Measurements from ENCODE around the gene GLS. TPM values are rescaled to one million over a fixed set of nuclear protein-coding genes. Genes with fewer than 3 reads are reported as not detected.
"Not testable (repeated sequence)": the region's sequence is repeated elsewhere in the genome, so short reads cannot be mapped to it uniquely, and the experiment has no call there.

Gene GLS
- polyA plus RNA-seq, 3 donors from 2014 or later, result 20.5 to 37.8 (median 29.7) TPM

DNA sequence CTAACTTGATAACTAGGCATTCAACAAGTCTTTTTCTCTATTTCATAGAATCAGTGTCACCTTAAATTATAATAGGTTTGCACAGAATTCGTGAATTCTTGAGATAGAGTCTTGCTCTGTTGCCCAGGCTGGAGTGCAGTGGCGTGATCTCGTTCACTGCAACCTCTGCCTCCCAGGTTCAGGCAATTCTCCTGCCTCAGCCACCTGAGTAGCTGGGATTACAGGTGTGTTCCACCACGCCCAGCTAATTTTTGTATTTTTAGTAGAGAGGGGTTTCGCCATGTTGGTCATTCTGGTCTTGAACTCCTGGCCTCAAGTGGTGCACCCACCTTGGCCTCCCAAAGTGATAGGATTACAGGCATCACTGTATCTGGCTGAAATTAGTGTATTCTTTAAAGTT is 80.5 kb downstream of the GLS start:
- DNase-seq; H3K27me3 Mint-ChIP-seq (ENCODE audit: low read depth in 3 of 3); H3K4me3 Mint-ChIP-seq; H3K9me3 Mint-ChIP-seq: not testable (repeated sequence)
- Mint-ChIP-seq H3K4me1 (peaks cover 22 to 75% of the 10 kb centered on the region in 2 donors), H3K27ac (peak overlapping the region in 4 of 6 donors; percentile 17 to 58 (median 48)), H3K36me3 (peaks cover 19 to 26% (median 24%) of the 10 kb centered on the region in 3 donors)

DNA sequence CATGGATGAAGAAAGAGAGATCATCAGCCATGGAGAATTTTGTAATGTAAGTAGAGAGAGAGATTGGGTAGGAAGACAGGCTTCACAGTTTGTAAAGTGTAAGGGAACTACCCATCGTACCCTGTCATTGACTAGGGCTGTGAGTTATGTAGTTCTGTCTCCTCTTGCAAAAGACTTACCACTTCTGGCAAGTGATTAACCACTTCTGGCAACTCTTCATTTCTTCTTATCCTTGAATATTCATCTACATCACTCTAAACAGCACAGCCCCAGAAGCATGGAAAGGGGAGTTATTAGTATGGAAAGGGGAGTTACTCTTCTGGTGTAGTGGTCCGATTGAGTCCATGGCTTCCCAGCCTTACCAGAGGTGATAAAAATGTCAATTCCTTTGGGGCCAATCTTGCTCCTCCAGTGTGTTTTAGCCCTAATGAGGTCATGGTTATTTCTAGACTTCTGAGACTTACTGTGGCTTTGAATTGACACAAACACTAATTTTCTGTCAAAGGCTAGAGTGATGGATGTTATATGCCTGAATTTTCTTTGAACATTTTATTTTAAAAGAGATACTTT is 81.4 kb downstream of the GLS start:
- peak overlapping the region; percentile 27 to 70 (median 64) for H3K27ac Mint-ChIP-seq
- peaks cover 16 to 66% of the 10 kb centered on the region in 2 donors for H3K4me1 Mint-ChIP-seq
- no peak for DNase-seq
- no peak overlapping the region for H3K4me3 Mint-ChIP-seq
- no peaks in the 10 kb centered on the region for H3K27me3 Mint-ChIP-seq (ENCODE audit: low read depth in 3 of 3)
- peaks cover 12 to 24% (median 18%) of the 10 kb centered on the region in 3 donors for H3K36me3 Mint-ChIP-seq
- H3K9me3 Mint-ChIP-seq, result no peaks in the 10 kb centered on the region

DNA sequence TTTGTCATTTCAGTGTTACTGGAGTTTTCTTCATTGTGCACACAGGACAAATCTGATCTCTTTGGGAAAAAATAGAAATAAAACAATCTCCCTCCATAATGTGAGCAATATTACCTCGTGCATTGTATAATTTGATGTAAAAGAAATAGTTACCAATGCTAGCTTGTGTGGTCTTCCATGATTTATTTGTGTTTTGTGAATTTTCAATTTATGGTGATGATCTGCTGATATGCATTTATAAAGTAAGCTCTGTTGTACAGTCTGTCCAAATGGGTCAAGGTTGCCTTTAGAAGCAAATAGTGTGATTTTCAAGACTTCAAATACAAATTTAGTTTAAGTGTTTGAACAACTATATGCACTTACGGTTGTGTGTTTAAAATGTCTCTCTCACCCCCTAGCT is 82.5 kb downstream of the GLS start:
- Mint-ChIP-seq H3K27ac (peak overlapping the region in 5 of 6 donors; percentile 31 to 80 (median 62)), H3K27me3 (ENCODE audit: low read depth in 3 of 3) (no peaks in the 10 kb centered on the region), H3K36me3 (peaks cover 12 to 26% (median 18%) of the 10 kb centered on the region in 3 donors), H3K4me3 (no peak overlapping the region), H3K9me3 (no peaks in the 10 kb centered on the region), H3K4me1 (peaks cover 16 to 65% of the 10 kb centered on the region in 2 donors)
- DNase-seq, result no peak

DNA sequence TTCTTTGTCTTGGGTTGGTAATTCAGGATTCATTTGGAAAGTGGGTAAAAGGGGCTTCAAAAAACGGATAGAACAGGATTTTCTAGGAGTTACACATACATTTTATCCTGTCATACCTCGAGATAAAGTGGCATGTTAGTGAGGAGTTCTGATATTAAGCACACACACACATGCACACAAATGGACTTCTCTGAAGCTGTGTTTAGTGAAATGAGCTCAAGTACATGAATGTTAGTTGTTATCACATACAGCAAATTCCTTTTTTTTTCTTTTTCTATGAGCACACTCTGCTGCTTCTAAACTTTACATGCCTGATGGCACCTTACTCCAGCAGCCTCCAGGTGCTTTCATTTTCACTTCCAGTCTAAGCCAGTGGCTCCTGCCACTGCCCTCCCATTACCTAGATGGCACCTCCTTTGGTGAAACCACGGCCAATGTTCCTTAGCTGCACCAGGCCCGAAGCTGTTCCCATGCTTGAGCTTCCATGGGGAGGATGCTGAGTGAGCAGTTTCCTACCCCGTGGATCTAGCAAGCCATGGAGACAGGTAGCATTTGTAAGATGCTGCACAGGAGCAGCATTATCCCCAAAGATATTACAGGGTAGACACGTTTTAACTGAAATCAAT is 83.7 kb downstream of the GLS start:
- Mint-ChIP-seq H3K4me1 (peaks cover 16 to 58% of the 10 kb centered on the region in 2 donors), H3K36me3 (peaks cover 12 to 32% (median 21%) of the 10 kb centered on the region in 3 donors), H3K9me3 (no peaks in the 10 kb centered on the region), H3K4me3 (peak overlapping the region in 2 of 5 donors; percentile 9 to 10), H3K27ac (peak overlapping the region; percentile 51 to 86 (median 79)), H3K27me3 (ENCODE audit: low read depth in 3 of 3) (no peaks in the 10 kb centered on the region)
- DNase-seq, result peak in 1 of 3 donors; percentile 16

DNA sequence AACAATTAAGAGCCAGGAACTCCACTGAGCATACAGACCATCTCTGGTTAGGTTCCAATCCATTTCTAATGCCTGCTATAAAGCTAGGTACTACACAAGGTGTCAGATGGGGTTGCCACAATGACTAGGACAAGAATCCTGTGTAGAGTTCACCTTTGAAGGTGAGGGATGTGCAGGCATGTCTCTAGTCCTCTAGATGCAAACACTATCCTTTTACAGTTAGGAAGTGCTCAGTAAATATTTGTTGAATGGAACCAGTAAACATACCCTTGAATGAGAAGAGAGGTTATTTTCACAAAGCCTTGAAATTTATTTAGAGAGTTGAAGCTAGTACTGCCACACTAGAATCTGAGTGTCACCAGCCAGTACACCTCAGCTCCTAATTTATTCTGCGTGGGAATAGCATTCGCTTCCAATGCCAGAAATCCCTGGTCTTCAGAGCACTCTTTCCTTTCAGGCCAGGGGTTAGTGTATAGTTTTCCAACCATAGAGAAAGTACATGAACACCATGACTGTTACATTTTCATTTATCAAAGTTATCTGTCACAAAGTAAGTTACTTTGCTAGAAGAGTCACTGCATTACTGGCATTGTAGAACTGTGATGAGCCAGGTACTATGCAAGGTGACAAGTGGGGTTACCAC is 85.1 kb downstream of the GLS start:
- DNase-seq, result no peak
- Mint-ChIP-seq H3K36me3 (peaks cover 16 to 46% (median 31%) of the 10 kb centered on the region in 3 donors), H3K4me3 (no peak overlapping the region), H3K27me3 (ENCODE audit: low read depth in 3 of 3) (no peaks in the 10 kb centered on the region), H3K27ac (peak overlapping the region in 4 of 6 donors; percentile 16 to 61 (median 51)), H3K4me1 (peaks cover 16 to 53% of the 10 kb centered on the region in 2 donors), H3K9me3 (no peaks in the 10 kb centered on the region)

DNA sequence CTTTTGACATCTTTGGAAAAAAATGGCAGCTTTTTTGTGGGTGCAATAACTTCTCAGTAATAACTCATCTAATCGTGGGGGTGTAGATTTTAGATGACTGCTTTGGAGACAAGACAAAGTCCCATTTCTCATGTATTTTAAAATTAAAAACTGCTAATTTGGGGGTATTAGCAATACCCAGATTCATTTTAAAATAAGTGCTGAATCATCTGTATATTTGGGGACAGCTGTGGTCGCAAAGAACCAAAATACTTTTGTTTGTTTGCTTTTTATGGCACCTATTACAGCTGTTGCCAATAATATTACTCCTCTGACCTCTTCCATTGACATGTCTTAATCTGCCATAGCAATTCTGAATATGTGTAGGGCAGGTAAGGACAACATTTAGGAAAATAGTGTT is 87.9 kb downstream of the GLS start:
- no peaks in the 10 kb centered on the region for H3K9me3 Mint-ChIP-seq
- H3K36me3 Mint-ChIP-seq, result peaks cover 12 to 45% (median 23%) of the 10 kb centered on the region in 3 donors
- no peak for DNase-seq
- H3K4me1 Mint-ChIP-seq, result peaks cover 12 to 35% of the 10 kb centered on the region in 2 donors
- H3K27ac Mint-ChIP-seq, result peak overlapping the region in 4 of 6 donors; percentile 53 to 64 (median 59)
- H3K4me3 Mint-ChIP-seq, result no peak overlapping the region
- no peaks in the 10 kb centered on the region for H3K27me3 Mint-ChIP-seq (ENCODE audit: low read depth in 3 of 3)

DNA sequence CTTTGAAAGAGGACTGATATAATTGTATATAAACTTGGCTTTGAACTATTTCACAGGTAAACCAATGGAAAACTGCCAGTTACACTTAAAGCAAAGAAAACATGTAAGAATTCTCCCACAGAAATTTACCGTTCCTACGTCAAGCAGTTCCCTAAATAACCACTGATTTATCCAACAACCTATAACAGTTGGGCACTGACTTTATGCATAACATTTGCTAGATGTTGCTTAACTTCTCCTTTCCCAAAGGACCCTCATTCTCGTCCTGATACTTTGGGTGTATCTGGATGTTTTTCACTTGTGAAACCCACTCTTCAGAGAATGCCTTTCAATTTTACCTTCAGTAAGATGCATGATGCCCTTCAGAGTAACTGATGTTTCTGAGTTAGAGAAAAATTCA is 89.5 kb downstream of the GLS start:
- Mint-ChIP-seq H3K27me3 (ENCODE audit: low read depth in 3 of 3) (no peaks in the 10 kb centered on the region), H3K4me1 (peaks cover under 1 to 19% of the 10 kb centered on the region in 2 donors), H3K36me3 (peaks cover 21 to 57% (median 28%) of the 10 kb centered on the region in 3 donors), H3K4me3 (no peak overlapping the region), H3K27ac (peak overlapping the region in 4 of 6 donors; percentile 26 to 69 (median 43)), H3K9me3 (no peaks in the 10 kb centered on the region)
- no peak for DNase-seq

DNA sequence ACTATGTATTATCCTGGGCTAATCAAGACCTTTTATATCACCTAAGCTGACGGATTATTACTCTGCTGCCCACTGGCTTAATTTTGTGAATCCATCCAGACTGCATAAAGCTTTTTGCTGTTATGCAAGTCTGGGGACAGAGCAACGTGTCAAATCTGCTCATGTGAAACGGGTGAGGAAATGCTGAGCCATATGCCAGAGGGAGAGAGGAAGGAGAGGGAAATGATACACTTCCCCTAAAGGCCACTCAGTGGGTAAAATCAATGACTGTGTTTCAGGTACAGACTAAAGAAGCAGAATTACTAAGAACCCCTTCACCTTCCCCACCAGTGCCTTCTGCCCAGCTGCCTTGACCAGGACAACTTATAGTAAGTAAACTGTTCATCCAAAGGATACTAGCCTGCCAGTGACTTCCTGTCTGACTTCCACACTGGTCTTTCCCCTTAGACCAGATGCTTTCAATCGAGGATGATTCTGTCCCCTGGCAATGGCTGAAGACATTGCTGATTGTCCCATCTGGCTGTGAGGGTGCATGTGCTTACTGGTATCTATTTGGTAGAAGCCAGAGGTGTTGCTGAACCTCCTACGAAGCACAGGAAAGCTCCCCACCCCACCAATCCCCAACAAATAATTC is 90.4 kb downstream of the GLS start:
- H3K4me3 Mint-ChIP-seq, result no peak overlapping the region
- peaks cover 0 to 17% of the 10 kb centered on the region in 2 donors for H3K4me1 Mint-ChIP-seq
- no peaks in the 10 kb centered on the region for H3K9me3 Mint-ChIP-seq
- no peaks in the 10 kb centered on the region for H3K27me3 Mint-ChIP-seq (ENCODE audit: low read depth in 3 of 3)
- peaks cover 27 to 63% (median 36%) of the 10 kb centered on the region in 3 donors for H3K36me3 Mint-ChIP-seq
- no peak for DNase-seq
- H3K27ac Mint-ChIP-seq, result peak overlapping the region in 4 of 6 donors; percentile 29 to 69 (median 46)

DNA sequence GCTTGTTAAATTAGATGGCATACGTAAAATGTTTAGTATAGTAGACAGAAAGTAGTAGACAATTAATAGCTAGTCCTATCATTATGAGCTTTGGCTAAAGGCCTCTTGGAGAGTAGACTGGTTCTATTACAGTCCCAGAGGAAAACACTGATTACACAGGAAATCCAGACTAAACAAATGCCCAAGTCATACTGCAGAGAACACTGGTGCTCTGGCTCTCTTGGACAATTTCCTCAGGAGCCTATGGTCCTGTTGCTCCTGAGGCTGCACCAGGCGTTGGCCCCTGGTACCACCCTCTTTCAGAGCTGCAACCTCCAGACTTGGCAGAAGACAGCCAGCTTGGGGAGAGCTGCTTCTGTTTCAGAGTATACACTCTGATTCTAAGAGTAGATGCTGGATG is 91.6 kb downstream of the GLS start:
- DNase-seq, result no peak
- Mint-ChIP-seq H3K27ac (no peak overlapping the region), H3K36me3 (peaks cover 28 to 66% (median 37%) of the 10 kb centered on the region in 3 donors), H3K4me3 (no peak overlapping the region), H3K9me3 (no peaks in the 10 kb centered on the region), H3K27me3 (ENCODE audit: low read depth in 3 of 3) (no peaks in the 10 kb centered on the region), H3K4me1 (peaks cover 0 to 17% of the 10 kb centered on the region in 2 donors)

DNA sequence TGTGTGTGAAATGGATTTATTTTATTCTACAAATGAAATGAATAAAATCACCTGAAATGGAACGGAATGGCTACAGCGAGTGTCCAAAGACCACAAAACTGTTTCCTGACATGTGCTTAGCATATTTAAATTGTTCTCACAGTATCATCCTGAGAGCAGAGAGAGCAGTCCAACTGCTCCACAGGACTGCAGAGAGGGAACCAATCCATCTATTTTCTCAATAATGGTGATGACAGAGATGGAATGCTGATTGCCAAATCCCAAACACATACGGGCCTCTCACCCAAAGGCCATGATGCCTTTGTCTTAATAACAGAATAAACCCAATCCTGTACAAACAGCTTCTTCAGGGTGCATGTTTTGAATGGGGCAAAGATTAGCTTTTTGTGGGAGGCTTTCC is 92.2 kb downstream of the GLS start:
- Mint-ChIP-seq H3K9me3 (no peaks in the 10 kb centered on the region), H3K4me1 (peaks cover 0 to 12% of the 10 kb centered on the region in 2 donors), H3K36me3 (peaks cover 33 to 71% (median 43%) of the 10 kb centered on the region in 3 donors), H3K27ac (peak overlapping the region in 1 of 6 donors; percentile 49), H3K27me3 (ENCODE audit: low read depth in 3 of 3) (no peaks in the 10 kb centered on the region), H3K4me3 (no peak overlapping the region)
- no peak for DNase-seq

DNA sequence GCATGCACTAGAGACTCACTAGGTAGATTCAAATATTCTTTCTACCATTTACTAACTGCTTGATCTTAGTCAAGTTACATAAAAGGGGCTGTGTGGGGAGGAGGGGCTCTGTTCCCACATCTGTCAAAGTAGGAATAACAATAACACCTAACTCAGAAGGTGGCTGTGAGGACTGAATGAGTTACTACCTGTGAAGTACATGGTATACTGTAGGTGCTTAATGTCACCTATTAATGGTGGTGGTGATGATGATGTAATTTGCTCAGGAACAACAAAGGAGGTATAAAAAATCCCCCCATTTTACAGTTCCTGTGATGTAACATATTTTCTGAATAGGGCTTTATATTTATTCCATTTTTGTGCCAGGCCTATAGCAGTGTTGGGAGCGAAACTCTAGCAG is 92.6 kb downstream of the GLS start:
- H3K27ac Mint-ChIP-seq, result peak overlapping the region in 1 of 6 donors; percentile 2
- peaks cover 37 to 71% (median 47%) of the 10 kb centered on the region in 3 donors for H3K36me3 Mint-ChIP-seq
- no peaks in the 10 kb centered on the region for H3K27me3 Mint-ChIP-seq (ENCODE audit: low read depth in 3 of 3)
- no peaks in the 10 kb centered on the region for H3K9me3 Mint-ChIP-seq
- no peak overlapping the region for H3K4me3 Mint-ChIP-seq
- no peak for DNase-seq
- H3K4me1 Mint-ChIP-seq, result peaks cover 0 to 9% of the 10 kb centered on the region in 2 donors

DNA sequence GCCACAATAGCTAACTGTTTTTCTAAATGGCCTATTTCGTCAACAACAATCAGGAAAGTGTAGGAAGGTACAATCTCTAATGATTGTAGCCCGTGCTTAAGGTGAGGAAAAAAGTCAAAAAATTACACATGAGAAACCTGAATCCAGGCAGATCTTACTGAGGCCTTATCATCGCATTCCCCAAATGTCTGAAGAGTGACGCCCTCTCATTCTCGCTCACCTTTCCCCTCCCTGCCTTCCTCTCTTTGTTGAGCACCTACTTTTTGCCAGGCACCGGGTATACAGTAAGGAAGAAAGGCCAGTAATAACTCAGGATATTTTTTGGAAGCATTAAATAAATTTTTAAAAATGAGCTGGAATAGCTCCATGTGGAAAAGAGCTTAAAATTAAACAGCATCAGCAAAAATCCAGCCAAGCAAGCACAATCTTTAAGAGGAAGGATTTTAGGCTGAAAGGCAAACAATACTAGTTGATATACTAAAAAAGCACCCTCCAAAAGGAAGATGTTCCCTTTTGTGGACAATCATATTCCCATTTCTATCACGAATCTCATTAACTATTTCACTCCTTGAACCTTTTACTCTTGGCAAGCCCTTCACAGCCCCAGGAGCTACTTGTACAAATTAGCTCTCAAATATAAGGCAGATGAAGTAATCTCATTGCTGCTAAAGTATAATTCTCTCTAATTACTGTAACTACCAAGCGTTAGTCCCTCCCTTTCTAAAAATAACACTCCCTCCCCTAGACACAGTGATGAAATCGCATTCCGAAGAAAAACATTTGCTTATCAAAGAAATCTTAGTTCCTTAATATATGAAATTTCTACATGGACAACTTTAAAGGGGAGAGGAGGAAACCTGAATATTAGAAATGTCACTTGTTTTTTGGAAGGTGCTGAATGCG is 93.4 kb downstream of the GLS start:
- no peak overlapping the region for H3K4me3 Mint-ChIP-seq
- H3K36me3 Mint-ChIP-seq, result peaks cover 39 to 77% (median 54%) of the 10 kb centered on the region in 3 donors
- H3K27ac Mint-ChIP-seq, result peak overlapping the region in 3 of 6 donors; percentile 2 to 63 (median 16)
- no peaks in the 10 kb centered on the region for H3K27me3 Mint-ChIP-seq (ENCODE audit: low read depth in 3 of 3)
- H3K9me3 Mint-ChIP-seq, result no peaks in the 10 kb centered on the region
- H3K4me1 Mint-ChIP-seq, result peaks cover 0 to 9% of the 10 kb centered on the region in 2 donors
- no peak for DNase-seq

Measured in immature natural killer cell (primary cell).